HG03095 (cell line): ENCODE data around the gene MPG.

ENCODE experiments used
- ATAC-seq: cut with Tn5 transposase; IDR thresholded peaks from one replicate; pipeline ENCODE4 v1.9.1; 2021; ENCODE audit warnings: moderate library complexity; ENCODE audit not compliant: unreplicated experiment

Gene MPG

GRCh38 chr16:83060-83603 lies 5.1 kb downstream of the MPG start:
- no peak for ATAC-seq

DNA sequence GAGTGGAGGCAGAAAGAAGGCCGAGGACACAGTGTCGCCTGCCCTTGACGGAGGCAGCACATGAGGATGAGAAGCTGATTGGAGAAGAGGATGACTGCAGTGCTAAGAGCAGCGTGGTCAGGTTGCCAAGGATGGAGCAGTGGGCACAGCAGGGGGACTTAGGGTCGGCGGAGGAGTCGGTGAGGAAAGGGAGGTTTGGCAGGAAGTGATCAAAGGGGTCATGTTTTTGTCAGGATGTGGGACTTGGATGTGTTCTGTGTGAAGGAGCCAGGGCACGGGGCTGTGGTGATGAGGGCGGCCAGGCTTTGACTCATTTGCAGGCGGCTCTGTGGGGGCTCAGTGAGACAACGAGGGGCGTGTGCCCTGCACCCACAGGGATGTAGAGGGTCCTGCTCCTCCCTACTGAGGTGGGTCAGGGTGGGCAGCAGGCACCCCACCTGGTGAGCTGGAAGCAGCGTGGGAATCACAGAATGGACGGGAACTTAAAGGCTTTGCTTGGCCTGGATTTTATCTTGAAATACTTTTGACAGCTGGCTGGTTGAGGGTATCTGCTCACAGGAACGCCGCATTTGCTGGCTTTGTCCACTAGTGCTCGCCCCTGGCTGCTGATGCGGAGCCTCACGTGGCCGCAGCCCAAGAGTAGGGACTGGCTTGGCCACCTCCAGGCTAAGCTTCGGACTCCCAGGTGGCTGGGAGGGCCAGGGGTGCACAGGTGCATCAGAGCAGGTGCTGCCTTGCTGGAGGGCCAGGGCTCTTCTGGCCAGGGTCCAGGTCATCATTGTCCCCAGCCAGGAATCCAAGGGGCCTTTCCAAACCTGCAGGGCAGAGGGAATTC lies 6.0 kb downstream of the MPG start:
- ATAC-seq, result no peak

DNA sequence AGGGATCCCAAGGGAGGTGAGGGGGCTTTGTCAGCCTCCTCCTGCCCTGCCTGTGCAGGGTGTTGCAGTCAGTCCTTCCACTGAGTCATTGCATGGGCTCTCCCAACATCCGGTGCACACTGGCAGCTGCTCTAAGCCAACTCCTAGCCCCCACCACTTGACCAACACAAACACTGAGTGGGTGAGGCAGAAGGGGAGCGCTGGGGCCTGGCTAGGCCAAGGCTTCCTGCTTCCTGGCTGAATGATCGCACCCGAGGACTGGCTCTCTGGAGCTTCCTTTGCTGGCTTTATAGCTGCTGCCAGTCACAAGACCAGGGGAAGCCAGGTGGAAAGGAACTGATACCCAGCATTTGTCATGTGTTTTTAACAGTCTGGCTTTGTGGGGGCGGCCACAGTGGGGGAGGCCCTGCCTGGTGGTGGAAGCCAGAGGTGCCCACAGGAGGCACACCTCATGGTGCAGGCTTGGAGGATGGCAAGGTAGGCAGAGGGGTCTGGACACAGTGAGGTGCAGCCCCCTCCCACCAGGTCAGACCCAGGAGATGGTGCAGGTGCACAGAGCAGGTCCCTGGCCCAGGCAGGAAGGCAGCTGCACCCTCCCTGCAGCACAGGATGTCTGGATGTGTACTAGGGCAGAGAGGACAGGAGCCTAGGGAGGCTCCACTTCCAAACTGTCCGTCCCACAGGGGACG lies 6.8 kb downstream of the MPG start:
- ATAC-seq, result peak; percentile 58

DNA sequence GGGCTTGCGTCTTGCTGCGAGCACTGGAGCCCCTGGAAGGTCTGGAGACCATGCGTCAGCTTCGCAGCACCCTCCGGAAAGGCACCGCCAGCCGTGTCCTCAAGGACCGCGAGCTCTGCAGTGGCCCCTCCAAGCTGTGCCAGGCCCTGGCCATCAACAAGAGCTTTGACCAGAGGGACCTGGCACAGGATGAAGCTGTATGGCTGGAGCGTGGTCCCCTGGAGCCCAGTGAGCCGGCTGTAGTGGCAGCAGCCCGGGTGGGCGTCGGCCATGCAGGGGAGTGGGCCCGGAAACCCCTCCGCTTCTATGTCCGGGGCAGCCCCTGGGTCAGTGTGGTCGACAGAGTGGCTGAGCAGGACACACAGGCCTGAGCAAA lies 7.4 kb downstream of the MPG start:
- ATAC-seq, result peak; percentile 4

DNA sequence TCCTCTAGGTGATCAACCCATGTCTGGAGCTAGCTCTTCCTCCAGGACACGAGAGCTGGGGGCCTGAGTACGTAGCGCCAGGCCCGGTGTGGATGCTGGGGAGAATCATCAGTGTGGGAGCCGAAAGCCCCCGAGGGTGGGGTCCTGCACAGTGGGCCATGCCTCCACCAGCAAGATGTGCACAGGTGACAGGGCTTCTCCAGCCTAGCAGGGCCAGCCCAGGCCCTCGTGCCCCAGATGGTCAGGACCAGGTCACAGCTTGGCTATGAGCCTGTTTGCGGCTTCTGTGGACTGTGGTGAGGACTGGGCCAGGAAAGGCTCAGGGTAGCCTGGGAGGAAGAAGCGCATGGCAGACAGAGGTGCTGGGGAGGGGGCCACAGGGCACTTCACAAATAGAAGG lies 7.8 kb downstream of the MPG start:
- no peak for ATAC-seq

DNA sequence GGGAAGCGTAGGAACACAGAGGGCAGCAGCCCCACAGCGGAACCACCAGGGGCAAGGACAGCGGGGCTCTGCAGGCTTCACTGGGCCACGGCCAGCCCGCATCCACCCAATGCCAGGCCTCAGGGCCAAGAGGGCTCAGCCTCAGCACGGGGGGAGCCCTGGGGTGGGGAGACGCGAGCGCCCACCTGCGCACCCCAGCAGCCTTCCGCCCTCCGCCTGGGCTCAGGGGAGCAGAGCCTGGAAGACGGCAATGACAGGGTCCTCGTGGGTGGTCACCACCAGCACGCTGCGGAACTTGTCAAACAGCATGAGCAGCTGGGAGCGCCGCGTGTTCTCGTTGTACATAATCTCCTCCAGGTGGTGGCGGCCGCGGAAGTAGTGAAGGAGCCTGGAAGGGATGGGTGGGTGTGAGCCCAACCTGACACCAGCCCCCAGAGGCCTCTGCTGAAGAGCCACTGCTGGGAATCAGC lies 8.5 kb downstream of the MPG start:
- no peak for ATAC-seq

DNA sequence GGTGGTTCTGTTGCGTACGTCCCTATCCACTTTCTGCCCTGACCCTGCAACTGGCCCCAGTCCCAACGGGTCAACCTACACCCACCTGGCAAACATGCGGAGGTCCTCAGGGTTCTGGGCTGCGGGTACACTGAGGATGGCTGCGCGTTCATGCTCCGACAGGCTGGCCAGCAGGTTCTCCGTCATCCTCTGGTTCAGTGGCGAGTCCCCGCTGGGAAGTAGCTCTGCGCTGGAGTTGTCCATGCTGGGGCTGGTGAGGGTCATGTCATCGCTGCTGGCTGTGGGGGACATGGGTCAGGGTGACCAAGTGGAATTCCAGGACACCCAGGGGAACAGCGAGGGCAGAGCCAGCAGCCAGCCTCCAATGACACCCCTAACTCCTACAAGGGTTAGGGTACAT lies 10.6 kb downstream of the MPG start:
- ATAC-seq, result no peak

GRCh38 chr16:89391-90302 lies 11.6 kb downstream of the MPG start:
- no peak for ATAC-seq

- no peak for ATAC-seq
Observed at GRCh38 chr16:91484-91883, 13.5 kb downstream of the MPG start.

GRCh38 chr16:92431-93339 lies 14.7 kb downstream of the MPG start:
- no peak for ATAC-seq

DNA sequence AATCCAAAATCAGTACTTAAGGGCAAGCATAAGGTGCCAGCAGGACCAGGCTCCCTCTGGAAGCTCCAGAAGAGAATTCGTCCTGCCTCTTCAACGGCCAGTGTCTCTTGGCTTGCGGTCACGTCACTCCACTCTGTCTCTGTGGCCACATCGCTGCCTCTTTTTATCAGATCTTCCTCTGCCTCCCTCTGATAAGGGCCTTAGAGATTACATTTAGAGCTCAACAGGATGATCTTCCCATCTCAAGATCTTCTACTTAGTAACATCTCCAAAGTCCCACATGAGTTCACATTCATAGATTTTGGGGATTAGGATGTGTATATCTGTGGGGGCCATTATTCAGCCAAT lies 16.9 kb downstream of the MPG start:
- ATAC-seq, result no peak

DNA sequence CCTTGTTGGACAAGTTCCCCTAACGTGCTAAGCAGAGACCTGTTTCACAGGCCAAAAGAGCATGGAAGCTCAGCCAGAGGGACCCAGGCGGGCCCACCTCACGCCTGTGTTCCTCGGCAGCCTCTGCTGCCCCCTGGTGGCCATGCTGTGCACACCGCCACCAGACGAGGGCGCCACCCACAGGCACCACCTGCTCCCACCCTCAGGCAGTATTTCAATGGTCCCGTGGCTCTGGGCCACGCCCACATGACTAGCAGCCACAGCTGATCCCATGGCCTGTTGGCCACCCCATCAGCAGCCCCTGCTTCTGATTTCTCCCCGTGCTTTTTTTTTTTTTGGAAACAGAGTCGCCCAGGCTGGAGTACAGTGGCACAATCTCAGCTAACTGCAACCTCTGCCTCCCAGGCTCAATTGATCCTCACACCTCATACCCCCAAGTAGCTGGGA lies 18.9 kb downstream of the MPG start:
- peak; percentile 68 for ATAC-seq

- ATAC-seq, result no peak
Observed at GRCh38 chr16:97822-98221, 19.8 kb downstream of the MPG start.

- ATAC-seq, result no peak
Observed at GRCh38 chr16:100989-101388, 23.0 kb downstream of the MPG start.

DNA sequence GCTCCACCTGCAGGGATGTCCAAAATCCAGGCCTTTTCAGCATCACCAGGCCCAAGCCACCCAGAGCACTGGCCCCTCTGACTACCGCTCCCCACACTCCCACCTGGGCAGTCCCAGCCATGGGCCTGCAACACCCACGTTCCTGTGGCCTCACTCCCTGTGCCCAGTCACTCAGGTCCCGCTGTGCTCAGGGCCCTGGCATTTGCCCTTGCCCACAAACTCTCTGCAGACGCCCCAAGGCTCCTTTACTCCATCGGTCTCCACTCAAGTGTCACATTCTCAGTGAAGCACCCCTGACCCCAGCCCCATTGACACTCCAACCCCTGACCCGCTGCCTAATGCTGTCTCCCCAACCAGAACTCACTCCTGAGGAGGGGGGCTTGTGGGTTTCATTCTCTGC lies 23.6 kb downstream of the MPG start:
- no peak for ATAC-seq

DNA sequence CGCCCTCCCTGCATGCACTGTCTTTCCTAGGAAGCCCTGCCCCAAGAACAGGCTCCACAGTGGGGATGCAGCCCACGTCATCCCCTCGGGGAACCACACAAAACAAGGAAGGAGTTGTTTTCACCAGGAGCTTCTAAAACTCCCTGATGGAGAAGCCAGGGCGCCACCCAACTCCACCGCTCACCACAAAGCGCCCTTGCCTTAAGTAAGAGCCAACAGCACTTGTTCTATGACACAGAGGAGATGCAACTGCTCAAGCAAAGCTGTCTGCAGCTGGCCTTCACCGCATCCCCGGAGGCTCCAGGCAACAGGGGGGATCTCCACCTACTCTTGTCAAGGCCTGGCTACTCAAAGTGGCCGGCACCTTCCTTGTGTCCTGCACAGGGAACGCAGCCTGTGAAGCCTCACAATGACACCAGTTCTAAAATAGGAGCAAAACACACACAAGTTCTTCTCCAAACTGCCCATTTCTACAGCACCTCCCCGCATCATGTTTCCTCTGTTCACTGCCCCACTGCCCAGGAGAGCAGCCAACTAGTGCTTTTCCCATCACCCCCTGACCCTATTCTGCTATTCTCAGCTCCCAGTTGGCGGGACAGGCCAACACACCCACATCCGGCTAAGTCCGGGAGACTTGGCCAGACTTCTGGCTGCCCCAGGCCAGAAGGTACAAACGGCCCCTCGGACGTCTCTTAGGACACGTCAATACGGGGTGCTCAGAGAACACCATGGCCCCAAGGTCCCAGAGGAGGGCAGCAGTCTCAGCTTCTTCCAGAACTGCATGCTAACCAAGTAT lies 24.2 kb downstream of the MPG start:
- no peak for ATAC-seq

DNA sequence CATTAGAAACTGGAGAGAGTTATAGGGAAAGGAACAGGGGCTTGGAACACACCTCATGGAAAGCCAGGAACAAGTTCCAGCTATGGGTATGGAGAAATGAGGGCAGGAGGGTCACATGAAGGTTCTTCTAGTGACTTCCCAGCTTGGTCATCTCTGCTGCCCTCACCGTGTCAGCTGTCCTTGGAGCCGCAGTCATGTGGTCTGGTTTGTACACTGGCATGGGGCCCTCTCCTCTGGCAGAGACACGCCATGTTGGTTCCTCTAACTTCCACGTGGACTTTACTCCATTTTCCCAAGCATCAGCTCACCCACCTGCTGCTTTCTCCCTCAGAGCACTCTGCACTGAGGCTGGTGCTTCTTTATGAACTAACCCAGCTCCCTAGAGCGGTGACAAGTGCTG lies 26.3 kb downstream of the MPG start:
- no peak for ATAC-seq

DNA sequence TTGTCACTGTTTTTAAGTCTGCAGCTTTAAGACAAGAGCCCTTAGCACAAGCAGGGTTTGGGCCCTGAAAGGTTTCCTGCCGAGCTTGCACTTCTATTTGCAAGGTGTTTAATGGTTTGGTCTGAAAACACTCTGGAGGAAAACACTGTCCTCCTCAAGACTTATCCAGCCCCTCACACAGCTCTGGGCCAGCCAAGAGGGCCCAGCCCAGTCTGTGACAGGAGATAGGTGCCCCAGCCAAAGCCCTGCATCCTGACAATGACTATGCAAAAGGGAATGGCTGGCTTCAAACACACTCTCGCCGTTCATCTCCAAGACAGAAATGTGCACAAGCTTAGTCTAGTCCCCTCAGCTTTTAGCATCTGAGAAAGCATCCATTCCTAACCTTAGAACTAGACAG lies 26.9 kb downstream of the MPG start:
- no peak for ATAC-seq

DNA sequence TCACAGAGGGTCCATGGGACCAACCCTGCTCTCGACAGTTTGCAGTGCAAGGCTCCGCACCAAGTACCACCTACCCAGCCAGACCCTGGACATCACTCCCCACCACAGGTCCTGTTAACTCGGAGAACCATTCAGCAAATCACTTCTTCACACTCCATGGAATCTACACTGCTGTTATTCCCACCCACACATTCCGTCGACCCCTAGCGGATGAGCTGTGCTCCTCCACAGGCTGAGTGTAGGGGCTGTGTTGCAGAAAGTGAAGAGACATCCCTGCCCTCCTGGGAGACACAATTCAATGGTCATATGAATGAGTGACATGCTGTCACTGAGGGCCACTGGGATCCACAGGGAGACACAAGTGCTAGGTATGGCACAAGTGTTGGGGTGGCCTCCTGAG lies 27.5 kb downstream of the MPG start:
- no peak for ATAC-seq
